GM10847 (cell line): ENCODE results near the gene SFXN2.

ENCODE experiments used
- POLR2A ChIP-seq: IDR thresholded peaks from 2 replicates; pipeline ENCODE4 v1.6.1; 2011; ENCODE audit not compliant: insufficient read length; ENCODE audit errors: extremely low read depth

Gene SFXN2

DNA sequence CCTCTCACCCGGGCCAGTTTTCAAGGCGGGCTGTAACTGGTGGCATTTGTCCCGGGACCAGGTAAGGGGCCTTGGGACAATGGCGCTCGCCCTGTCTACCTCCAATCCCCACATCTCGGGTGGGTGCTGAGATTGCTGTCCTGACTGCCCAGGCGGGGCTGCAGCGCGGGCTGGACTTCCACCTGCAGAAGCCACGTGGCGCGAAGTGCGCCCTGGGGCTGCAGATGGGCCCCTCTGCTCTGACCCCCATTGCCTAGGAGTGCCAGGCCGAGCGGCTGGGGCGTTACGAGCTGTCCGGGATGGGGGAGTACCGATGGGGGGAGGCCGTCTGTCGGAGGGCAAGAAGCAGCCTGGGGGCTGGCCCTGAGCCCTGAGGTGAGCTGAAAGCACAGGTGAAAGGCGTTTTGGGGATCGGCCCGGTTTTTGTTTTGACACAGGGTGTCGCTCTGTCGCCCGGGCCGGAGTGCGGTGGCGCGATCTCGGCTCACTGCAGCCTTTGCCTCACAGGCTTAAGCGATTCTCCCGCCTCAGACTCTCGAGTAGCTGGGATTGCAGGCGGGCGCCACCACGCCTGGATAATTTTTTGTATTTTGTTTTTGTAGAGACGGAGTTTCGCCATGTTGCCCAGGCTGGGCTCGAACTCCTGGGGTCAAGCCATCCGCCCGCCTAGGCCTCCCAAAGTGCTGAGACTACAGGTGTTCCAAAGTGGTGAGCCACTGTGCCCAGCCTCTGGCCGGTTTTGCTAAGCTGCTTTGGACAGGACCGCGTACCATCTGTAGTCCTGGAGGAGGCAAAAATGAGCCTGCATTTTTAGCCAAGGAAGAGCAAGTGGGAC lies at the start of gene SFXN2:
Gene SFXN2, plus strand, starts transcription at position 16 of the 835 bp plus-strand sequence. CDS start 12,001 bp downstream, outside the sequence.
- TF ChIP-seq POLR2A, result peak; percentile 52

DNA sequence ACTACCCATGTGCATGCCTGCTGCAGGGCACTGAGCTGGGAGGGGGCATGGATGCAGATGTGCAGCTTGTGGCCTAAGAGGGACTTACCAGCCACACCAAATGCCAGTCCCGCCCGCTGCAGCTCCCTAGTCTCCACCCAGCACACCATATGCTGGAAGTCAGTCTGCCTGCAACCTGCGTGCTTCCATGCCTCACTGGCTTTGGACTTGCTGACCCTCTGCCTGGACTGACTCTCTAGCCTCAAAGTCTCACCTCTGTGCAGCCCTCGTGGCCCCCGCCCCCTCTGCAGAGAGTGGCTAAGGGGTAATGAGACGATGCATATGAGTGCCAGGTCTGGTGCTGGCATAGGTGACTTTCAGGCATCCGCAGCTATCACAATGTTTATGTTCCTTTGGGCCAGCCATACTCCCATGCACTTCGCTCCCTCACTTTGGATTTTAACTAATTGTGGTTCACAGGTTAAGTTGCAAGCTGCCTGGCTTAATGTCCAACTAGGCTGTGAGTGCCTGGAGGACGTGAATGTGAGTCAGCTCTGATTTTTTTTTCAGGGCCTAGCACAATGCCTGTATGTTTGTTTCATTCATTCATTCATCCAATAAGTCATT lies 48.4 kb upstream of the SFXN2 start:
- TF ChIP-seq POLR2A, result no peak

GRCh38 chr10:102668326-102669107 lies 45.9 kb upstream of the SFXN2 start:
- TF ChIP-seq POLR2A, result no peak

DNA sequence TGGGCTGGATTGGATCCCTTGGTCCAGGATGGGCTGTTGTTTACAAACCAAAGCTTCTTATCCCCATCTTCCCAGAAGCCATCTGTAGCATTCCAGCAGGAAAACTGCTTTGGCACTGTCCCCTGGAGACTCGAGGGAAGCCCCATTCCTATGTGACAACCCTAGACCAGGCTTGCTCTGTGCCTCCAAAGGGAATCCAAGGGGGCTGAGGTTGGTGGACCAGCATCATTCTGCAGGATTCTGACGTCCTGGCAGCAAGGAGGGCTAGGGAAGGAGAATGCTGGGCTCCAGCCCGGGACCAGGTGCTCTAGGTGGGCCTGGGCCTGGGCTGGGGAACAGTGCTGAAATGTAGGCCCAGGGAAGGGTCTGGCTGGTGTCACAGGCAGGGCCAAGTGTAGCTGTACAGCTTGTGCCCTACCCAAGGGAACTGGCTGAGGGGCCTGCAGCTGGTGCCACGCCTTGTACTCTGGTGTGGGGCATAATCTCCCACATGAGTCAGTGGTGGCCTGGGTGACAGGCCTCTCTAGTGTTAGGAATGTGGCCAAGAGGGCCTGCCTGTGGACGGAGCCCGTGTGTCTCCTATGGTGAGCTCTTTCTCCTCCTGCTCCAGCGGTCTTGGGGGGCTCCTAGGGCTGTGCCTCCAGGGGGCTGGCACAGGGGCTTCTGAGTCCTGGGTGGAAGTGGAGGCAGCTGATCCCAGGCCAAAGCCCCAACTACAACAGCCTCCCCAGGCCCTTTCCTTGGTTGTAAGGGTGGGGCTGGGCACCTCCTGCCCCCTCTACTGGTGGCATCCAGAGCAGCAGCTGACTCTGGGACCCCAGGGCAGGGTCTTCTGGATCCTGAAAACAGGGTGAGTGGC lies 45.0 kb upstream of the SFXN2 start:
- TF ChIP-seq POLR2A, result no peak

DNA sequence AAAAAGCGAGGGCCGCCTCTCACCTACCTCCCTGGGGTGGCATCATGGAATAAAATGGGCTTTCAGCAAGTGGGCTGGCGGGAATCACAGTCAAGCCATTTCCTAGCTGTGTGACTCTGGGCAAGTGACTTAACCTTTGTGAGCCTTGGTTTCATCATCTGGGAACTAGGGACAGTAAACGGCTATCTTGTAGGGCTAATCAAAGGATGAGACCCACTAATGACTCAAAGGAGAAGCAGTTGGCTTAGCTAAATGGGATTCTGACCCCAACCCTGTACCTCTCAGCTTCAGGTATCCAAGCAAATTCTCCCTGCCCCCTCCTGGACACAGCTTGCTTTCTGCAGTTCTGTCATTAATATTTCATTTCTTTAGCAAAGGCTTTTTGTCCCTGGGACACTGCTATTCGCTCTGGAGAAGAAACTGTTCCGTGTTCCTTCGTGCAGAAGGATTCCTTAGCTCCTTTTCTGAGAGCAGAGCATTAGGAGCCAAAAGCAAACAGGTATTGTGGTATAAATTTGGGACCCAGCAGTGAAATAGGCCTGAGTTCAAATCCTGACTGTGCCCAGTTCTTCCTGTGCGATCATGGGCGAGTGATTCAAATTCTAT lies 44.3 kb upstream of the SFXN2 start:
- TF ChIP-seq POLR2A, result no peak

- TF ChIP-seq POLR2A, result no peak
These were observed 43.5 kb upstream of the SFXN2 start for GRCh38 chr10:102670871-102671434.

GRCh38 chr10:102673236-102673818 lies 41.1 kb upstream of the SFXN2 start:
- TF ChIP-seq POLR2A, result no peak

GRCh38 chr10:102673819-102674511 lies 40.5 kb upstream of the SFXN2 start:
- TF ChIP-seq POLR2A, result no peak

GRCh38 chr10:102674566-102674965 lies 39.9 kb upstream of the SFXN2 start:
- no peak for TF ChIP-seq POLR2A

- no peak for TF ChIP-seq POLR2A
These were observed 39.3 kb upstream of the SFXN2 start for GRCh38 chr10:102675011-102675665.

DNA sequence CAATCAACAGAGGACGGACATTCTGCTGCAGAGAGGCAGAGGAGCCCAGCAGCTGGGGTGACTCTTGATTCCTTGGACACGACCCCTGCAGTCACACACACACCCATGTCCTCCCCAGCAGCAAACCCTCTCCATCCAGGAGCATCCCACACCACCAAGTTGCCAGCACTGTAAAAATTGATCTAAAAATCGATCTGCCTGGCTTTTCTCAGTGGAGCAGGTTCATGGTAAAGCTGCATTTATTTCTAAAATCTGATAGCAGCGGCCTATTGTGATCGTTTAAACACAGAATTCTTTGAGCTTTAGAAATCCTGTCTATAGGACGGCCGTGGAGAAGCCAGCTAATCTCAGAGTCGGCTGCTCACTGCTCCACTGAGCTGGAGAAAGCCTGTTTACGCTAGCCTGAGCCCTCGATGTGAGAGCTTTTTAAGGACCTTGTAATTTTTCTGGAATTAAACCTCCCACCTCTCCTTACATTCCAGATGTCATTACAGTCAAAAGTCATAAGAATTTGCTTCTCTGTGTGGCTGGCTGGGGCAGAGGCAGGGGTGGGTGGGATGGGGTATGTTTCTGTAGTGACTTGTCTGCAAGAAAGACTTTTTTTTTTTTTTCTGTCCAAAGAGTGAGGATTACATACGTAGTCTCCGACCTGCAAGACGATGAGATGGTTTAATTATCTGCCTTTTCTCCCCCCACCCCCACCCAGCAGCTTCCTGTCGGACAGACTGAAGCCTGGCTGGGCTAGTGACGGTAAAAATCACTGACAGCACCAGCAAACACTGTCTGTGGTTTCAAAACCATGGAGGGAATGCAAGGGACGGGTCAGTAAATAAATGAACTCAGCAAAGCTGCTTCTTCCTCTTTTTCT lies 38.5 kb upstream of the SFXN2 start:
- TF ChIP-seq POLR2A, result no peak
